Dermis microvascular lymphatic vessel endothelial cell (primary cell): ENCODE measurements around the gene SNX15. TPM values are rescaled to one million over a fixed set of nuclear protein-coding genes. Genes with fewer than 3 reads are reported as not detected.

Experiments used
- DNase-seq, 2 donors: peaks; one replicate each; pipeline versions ENCODE4 v3.0.0 to v3.0.0-alpha.2; 2010; ENCODE audit warnings: low read depth in 2 of 2
- total RNA-seq: library from RNA; depleted of rRNA; stranded (reverse); fragments of >200 nt; gene quantifications from 2 replicates; pipeline ENCODE4 v1.2.1, GENCODE V29; 2014

SNX15 gene
- total RNA-seq, 1 donor from 2014 or later, result 7.7 TPM

DNA sequence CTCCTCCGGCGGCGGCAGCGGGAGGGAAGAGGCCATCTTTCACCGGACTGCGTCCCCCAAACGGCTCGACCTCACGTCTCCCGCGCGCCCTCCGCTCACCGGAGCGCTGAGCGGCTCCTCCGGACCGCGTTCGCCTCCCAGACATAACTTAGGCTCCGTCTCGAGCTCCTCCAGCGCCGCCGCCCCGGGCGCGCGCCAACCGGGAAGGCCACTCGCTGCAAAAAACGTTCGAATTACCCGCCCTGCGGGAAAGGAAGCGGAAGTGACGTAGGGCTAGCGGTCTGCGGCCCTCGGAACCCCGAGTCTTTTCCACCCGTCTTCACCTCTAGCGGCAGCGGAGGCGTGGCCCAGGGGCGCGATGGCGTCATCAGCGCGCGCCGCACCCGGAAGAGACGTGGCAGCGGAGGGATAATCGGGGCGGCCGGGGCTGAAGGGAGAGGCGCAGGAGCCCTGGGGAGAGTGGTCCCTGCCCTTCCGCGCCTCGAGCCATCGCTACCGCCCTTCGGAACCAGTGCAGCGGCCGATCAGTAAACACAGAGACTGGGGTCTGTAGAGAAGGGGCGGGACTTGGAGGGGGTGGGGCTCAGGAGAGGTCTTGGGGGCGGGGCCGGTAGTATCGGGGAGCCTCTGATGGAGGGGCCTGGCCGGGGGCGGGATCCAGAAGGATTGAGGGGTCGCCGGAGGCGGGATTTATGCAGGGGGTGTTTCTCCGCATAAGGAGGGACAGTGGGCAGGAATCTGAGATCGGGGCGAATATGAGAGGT lies 56.8 kb downstream of the SNX15 start, which contains the start of the genes CDCA5 and ZFPL1:
TSS of gene CDCA5 (minus strand) at position 207 of the 764 bp plus-strand sequence. CDS start at position 145, 62 bp downstream.
TSS of gene ZFPL1 (plus strand) at position 389 of the 764 bp plus-strand sequence. CDS start 477 bp downstream, outside the sequence.
- peak; percentile 91 to 96 for DNase-seq

DNA sequence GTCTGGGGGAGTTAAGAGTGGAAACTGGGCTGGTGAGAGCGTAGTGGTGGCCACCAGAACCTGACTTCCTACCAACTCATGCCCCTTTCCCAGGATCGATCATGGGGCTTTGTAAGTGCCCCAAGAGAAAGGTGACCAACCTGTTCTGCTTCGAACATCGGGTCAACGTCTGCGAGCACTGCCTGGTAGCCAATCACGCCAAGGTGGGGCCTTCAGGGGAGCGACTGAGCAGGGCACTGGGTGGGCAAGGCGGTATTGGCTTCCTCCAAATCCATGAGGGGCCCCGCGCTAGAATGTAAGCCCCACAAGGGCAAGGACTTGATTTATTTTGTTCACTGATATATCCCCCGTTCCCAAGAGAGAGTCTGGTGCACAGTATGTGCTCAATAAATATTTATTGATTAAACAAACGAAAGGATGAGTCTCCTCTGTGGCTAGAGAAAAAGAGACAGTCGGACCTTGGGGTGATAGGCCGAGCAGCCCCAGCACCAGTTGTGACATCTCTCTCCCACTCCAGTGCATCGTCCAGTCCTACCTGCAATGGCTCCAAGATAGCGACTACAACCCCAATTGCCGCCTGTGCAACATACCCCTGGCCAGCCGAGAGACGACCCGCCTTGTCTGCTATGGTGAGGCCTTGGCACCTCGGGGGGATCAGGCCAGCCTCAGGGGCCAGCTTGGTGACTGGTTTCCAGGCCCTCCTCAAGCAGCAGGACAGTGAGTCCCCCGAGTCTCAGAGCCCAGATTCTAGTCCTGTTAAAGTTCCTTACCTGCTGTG lies 57.5 kb downstream of the SNX15 start:
- no peak for DNase-seq

GRCh38 chr11:65085446-65085845 lies 58.2 kb downstream of the SNX15 start:
- no peak for DNase-seq

- DNase-seq, result no peak
Observed at GRCh38 chr11:65086809-65087208, 59.6 kb downstream of the SNX15 start.

DNA sequence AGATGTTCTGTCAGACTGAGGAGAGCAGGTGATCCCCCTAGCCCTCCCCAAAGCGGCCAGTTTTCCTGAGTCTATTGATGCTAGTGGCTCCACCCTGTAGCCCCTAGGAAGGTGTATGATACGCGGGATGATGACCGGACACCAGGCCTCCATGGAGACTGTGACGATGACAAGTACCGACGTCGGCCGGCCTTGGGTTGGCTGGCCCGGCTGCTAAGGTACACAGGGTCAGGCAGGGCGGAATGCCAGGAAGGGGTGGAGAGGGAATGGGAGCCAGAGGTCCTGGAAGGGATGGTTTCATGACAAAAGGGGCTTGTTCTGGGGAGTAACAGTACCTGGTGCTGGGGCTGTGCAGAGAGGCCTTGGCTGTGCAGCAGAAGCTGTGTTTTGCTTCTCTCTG lies 60.0 kb downstream of the SNX15 start:
- no peak for DNase-seq

- no peak for DNase-seq
Observed at GRCh38 chr11:65087827-65088226, 60.6 kb downstream of the SNX15 start.

DNA sequence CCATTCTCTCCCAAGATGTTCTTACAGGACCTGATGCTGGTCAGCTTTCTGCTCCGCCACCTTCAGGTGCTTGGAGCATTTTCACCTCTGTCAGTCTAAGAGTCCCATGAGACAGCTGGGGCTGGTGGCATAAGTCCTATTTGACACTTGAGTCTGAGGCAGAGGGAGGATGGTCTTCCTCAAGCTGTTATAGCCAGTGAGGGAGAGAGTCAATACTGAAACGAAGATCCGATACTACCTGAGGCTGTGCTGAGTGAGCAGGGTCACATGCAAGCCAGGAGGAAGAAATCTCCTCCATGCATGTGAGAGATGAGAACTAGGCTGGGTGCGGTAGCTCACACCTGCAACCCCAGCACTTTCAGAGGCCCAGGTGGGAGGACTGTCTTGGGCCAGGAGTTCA lies 62.4 kb downstream of the SNX15 start:
- no peak for DNase-seq

Other genes starting within 250 kb of the SNX15 start
- gene SF1, start 248.9 kb upstream of the SNX15 start, total RNA-seq, result 44.4 and 76.6 TPM in 2 replicates
- gene MAP4K2, start 224.2 kb upstream of the SNX15 start, total RNA-seq, result 34.4 and 50.7 TPM in 2 replicates
- gene MEN1, start 216.9 kb upstream of the SNX15 start, total RNA-seq, result 10.8 and 21.1 TPM in 2 replicates
- gene CDC42BPG, start 182.8 kb upstream of the SNX15 start, total RNA-seq, result 0.13 and 0.38 TPM in 2 replicates
- 30.3 and 39.2 TPM in 2 replicates for gene EHD1, start 148.8 kb upstream of the SNX15 start, total RNA-seq
- gene ATG2A, start 110.2 kb upstream of the SNX15 start, total RNA-seq, result 7.2 and 13.5 TPM in 2 replicates
- gene PPP2R5B, start 102.8 kb upstream of the SNX15 start, total RNA-seq, result 6.0 and 11.1 TPM in 2 replicates
- not detected in 2 replicates for gene GPHA2, start 91.5 kb upstream of the SNX15 start, total RNA-seq
- not detected in 2 replicates for gene MAJIN, start 55.3 kb upstream of the SNX15 start, total RNA-seq
- 0.39 and 0.63 TPM in 2 replicates for gene BATF2, start 30.5 kb upstream of the SNX15 start, total RNA-seq
- gene ARL2, start 13.3 kb upstream of the SNX15 start, total RNA-seq, result 107 and 142 TPM in 2 replicates
- gene SAC3D1, start 13.8 kb downstream of the SNX15 start, total RNA-seq, result 7.6 and 8.5 TPM in 2 replicates
- 15.1 and 16.6 TPM in 2 replicates for gene NAALADL1, start 31.1 kb downstream of the SNX15 start, total RNA-seq
- 3.9 and 7.6 TPM in 2 replicates for gene CDCA5, start 56.6 kb downstream of the SNX15 start, total RNA-seq
- 20.7 and 24.7 TPM in 2 replicates for gene ZFPL1, start 56.8 kb downstream of the SNX15 start, total RNA-seq
- 186 and 271 TPM in 2 replicates for gene VPS51, start 68.8 kb downstream of the SNX15 start, total RNA-seq
- 14.6 and 14.8 TPM in 2 replicates for gene TM7SF2, start 84.4 kb downstream of the SNX15 start, total RNA-seq
- 6.3 and 7.7 TPM in 2 replicates for gene ZNHIT2, start 90.3 kb downstream of the SNX15 start, total RNA-seq
- gene FAU, start 94.7 kb downstream of the SNX15 start, total RNA-seq, result 211 and 383 TPM in 2 replicates
- 42.0 and 50.6 TPM in 2 replicates for gene MRPL49, start 94.9 kb downstream of the SNX15 start, total RNA-seq
- 5.6 and 15.4 TPM in 2 replicates for gene SYVN1, start 107.1 kb downstream of the SNX15 start, total RNA-seq
- not detected in 2 replicates for gene SPDYC, start 142.8 kb downstream of the SNX15 start, total RNA-seq
- 81.3 and 88.1 TPM in 2 replicates for gene CAPN1, start 154.5 kb downstream of the SNX15 start, total RNA-seq
- gene POLA2, start 234.5 kb downstream of the SNX15 start, total RNA-seq, result 4.7 and 5.7 TPM in 2 replicates